WTC11 (cell line): Measurements from ENCODE around the gene RAP1GAP. TPM values are rescaled to one million over a fixed set of nuclear protein-coding genes. Genes with fewer than 3 reads are reported as not detected.

Source experiments
- ATAC-seq: fragments of 200-7000 bp; cut with Tn5 transposase; 2 replicates; pipeline ENCODE4 v1.10.0; 2021; ENCODE audit warnings: mild to moderate bottlenecking, moderate library complexity
- CTCF ChIA-PET: fragments of 300-600 bp; sonication (Branson Sonifier 250); formaldehyde crosslinking; loops from one replicate; lab custom pipeline; 2021; ENCODE audit warnings: antibody characterized with exemption; lab: Charles Lee
- POLR2A ChIA-PET: fragments of 350-600 bp; sonication (Branson Sonifier 250); formaldehyde crosslinking; loops from one replicate; lab custom pipeline; 2021; ENCODE audit warnings: antibody characterized with exemption; lab: Charles Lee
- DNase-seq: peaks from one replicate; pipeline ENCODE4 v3.0.0; 2021; ENCODE audit warnings: low spot score
- H3K27ac Mint-ChIP-seq: 2 replicates; pipeline ENCODE4 v1.8.0; 2021; ENCODE audit warnings: mixed read lengths
- H3K27me3 Mint-ChIP-seq: 2 replicates; pipeline ENCODE4 v1.8.0; 2021; ENCODE audit warnings: low read depth, mild to moderate bottlenecking, moderate library complexity, mixed read lengths
- H3K36me3 Mint-ChIP-seq: 2 replicates; pipeline ENCODE4 v1.8.0; 2021; ENCODE audit warnings: mixed read lengths
- H3K4me1 Mint-ChIP-seq: 2 replicates; pipeline ENCODE4 v1.8.0; 2022; ENCODE audit warnings: mixed read lengths
- H3K4me3 Mint-ChIP-seq: 2 replicates; pipeline ENCODE4 v1.8.0; 2021; ENCODE audit warnings: mild to moderate bottlenecking, moderate library complexity, mixed read lengths
- H3K9me3 Mint-ChIP-seq: 2 replicates; pipeline ENCODE4 v1.8.0; 2021; ENCODE audit warnings: mixed read lengths
- CREB1 ChIP-seq: sonication (generic); formaldehyde crosslinking; IDR thresholded peaks from 2 replicates; pipeline ENCODE4 v1.8.0; 2023; ENCODE audit warnings: mild to moderate bottlenecking, missing genetic modification reagents
- CREM ChIP-seq: sonication (generic); formaldehyde crosslinking; IDR thresholded peaks from 2 replicates; pipeline ENCODE4 v1.8.1; 2022; ENCODE audit warnings: mild to moderate bottlenecking, missing genetic modification reagents, moderate library complexity
- ELF4 ChIP-seq: sonication (generic); formaldehyde crosslinking; IDR thresholded peaks from 2 replicates; pipeline ENCODE4 v1.8.1; 2022; ENCODE audit warnings: low read depth, mild to moderate bottlenecking, moderate library complexity, missing genetic modification reagents
- GTF2I ChIP-seq: fragments of 250-450 bp; sonication (Bioruptor Pico); conservative IDR thresholded peaks from 2 replicates; pipeline ENCODE4 v1.4.0; 2021; ENCODE audit warnings: mild to moderate bottlenecking
- JUN ChIP-seq: sonication (generic); formaldehyde crosslinking; IDR thresholded peaks from 2 replicates; pipeline ENCODE4 v1.8.0; 2023; ENCODE audit warnings: mild to moderate bottlenecking, missing genetic modification reagents
- KAT7 ChIP-seq: sonication (generic); formaldehyde crosslinking; IDR thresholded peaks from 2 replicates; pipeline ENCODE4 v1.8.1; 2023; ENCODE audit warnings: missing genetic modification reagents, mild to moderate bottlenecking, borderline replicate concordance
- MXD4 ChIP-seq: fragments of 250-450 bp; sonication (Bioruptor Pico); IDR thresholded peaks from 2 replicates; pipeline ENCODE4 v1.8.0; 2021; ENCODE audit warnings: mild to moderate bottlenecking, moderate library complexity, borderline replicate concordance
- NFE2L1 ChIP-seq: sonication (generic); formaldehyde crosslinking; IDR thresholded peaks from 2 replicates; pipeline ENCODE4 v1.8.1; 2023; ENCODE audit warnings: missing genetic modification reagents
- RELA ChIP-seq: sonication (generic); formaldehyde crosslinking; IDR thresholded peaks from 2 replicates; pipeline ENCODE4 v1.8.1; 2022; ENCODE audit warnings: missing genetic modification reagents, mild to moderate bottlenecking, borderline replicate concordance
- RORB ChIP-seq: fragments of 250-450 bp; sonication (Bioruptor Pico); IDR thresholded peaks from 2 replicates; pipeline ENCODE4 v1.9.0; 2021; ENCODE audit warnings: mild to moderate bottlenecking
- SMAD3 ChIP-seq: sonication (generic); formaldehyde crosslinking; IDR thresholded peaks from 2 replicates; pipeline ENCODE4 v1.8.0; 2022; ENCODE audit warnings: missing genetic modification reagents, mild to moderate bottlenecking, borderline replicate concordance
- ZBTB21 ChIP-seq: sonication (generic); formaldehyde crosslinking; IDR thresholded peaks from 2 replicates; pipeline ENCODE4 v1.8.1; 2023; ENCODE audit warnings: mild to moderate bottlenecking, missing genetic modification reagents, borderline replicate concordance
- ZNF232 ChIP-seq: sonication (generic); formaldehyde crosslinking; IDR thresholded peaks from 2 replicates; pipeline ENCODE4 v1.8.0; 2022; ENCODE audit warnings: mild to moderate bottlenecking, missing genetic modification reagents
- ZNF317 ChIP-seq: sonication (generic); formaldehyde crosslinking; IDR thresholded peaks from 2 replicates; pipeline ENCODE4 v1.8.1; 2023; ENCODE audit warnings: low read depth, mild to moderate bottlenecking, moderate library complexity, missing genetic modification reagents, borderline replicate concordance
- ZNF423 ChIP-seq: fragments of 250-450 bp; sonication (Bioruptor Pico); IDR thresholded peaks from 2 replicates; pipeline ENCODE4 v2.1.2; 2022; ENCODE audit warnings: mild to moderate bottlenecking, moderate library complexity
- total RNA-seq: library from RNA; stranded (reverse); gene quantifications from 3 replicates; pipeline ENCODE4 v1.2.3, GENCODE V29; 2021
- TF ChIP-seq, protein P1 (sequence below): sonication (generic); formaldehyde crosslinking; IDR thresholded peaks from 2 replicates; pipeline ENCODE4 v1.8.1; 2023; ENCODE audit warnings: mild to moderate bottlenecking, moderate library complexity, missing genetic modification reagents
- TF ChIP-seq, protein P2 (sequence below): sonication (generic); formaldehyde crosslinking; IDR thresholded peaks from 2 replicates; pipeline ENCODE4 v1.8.1; 2022; ENCODE audit warnings: missing genetic modification reagents, borderline replicate concordance
- TF ChIP-seq, protein P3 (sequence below): sonication (generic); formaldehyde crosslinking; IDR thresholded peaks from 2 replicates; pipeline ENCODE4 v1.8.1; 2023; ENCODE audit warnings: mild to moderate bottlenecking, missing genetic modification reagents, moderate library complexity
- TF ChIP-seq, protein P4 (sequence below): fragments of 250-450 bp; sonication (Bioruptor Pico); IDR thresholded peaks from 2 replicates; pipeline ENCODE4 v1.9.0; 2021; ENCODE audit warnings: mild to moderate bottlenecking
- TF ChIP-seq, protein P5 (sequence below): sonication (generic); formaldehyde crosslinking; IDR thresholded peaks from 2 replicates; pipeline ENCODE4 v1.8.0; 2023; ENCODE audit warnings: mild to moderate bottlenecking, missing genetic modification reagents
- TF ChIP-seq, protein P6 (sequence below): sonication (generic); formaldehyde crosslinking; IDR thresholded peaks from 2 replicates; pipeline ENCODE4 v1.8.1; 2022; ENCODE audit warnings: mild to moderate bottlenecking, moderate library complexity, missing genetic modification reagents

The RAP1GAP gene
- total RNA-seq, 1 experiment from 2014 or later = 7.6 TPM

DNA sequence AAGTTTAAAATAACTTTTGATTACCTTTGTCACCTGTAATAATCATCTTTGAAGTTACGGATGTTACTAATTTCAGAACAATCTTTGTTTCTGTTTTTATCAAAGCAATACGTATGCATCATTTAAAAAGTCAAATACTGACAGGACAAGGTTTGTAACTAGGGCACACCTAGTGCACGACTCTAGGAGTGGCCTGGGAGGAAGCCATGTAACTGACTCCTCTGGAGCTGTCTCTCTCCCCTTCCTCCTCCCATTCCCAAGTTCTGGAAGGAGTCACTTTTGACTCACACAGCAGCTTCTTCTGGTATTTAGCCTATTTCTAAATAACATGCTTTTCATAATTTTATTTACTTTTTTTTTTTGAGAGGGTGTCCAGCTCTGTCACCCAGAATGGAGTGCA lies 11.8 kb upstream of the RAP1GAP start (continued):
- TF ChIP-seq JUN (CRISPR knock-in tag) (no peak), MXD4 (CRISPR knock-in tag) (no peak), NFE2L1 (CRISPR knock-in tag) (no peak), ZNF423 (no peak), ZNF317 (CRISPR knock-in tag) (no peak)
- TF ChIP-seq, protein P1, sequence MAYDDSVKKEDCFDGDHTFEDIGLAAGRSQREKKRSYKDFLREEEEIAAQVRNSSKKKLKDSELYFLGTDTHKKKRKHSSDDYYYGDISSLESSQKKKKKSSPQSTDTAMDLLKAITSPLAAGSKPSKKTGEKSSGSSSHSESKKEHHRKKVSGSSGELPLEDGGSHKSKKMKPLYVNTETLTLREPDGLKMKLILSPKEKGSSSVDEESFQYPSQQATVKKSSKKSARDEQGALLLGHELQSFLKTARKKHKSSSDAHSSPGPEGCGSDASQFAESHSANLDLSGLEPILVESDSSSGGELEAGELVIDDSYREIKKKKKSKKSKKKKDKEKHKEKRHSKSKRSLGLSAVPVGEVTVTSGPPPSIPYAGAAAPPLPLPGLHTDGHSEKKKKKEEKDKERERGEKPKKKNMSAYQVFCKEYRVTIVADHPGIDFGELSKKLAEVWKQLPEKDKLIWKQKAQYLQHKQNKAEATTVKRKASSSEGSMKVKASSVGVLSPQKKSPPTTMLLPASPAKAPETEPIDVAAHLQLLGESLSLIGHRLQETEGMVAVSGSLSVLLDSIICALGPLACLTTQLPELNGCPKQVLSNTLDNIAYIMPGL (CRISPR knock-in tag) = no peak

DNA sequence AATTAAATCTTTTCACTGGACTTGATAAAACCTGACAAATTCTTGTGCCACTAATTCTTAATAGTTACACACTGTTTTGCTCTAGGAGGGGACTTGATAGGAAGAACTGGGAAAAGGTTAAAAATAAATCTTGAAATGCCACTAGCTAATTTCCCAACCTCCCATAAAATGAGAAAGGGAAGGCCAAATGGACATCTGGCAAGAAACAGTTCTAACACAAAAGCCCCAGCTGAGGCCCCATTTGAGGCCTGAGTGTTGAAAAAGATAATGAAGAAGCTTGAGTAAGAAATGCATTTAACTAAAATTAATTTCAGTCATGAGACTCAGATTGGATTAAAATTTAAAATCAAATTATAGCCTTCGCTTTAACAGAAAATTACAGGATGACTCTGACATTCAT lies 11.2 kb upstream of the RAP1GAP start:
- Mint-ChIP-seq H3K27me3 (no peaks in the 10 kb centered on the region), H3K4me1 (peaks cover 5% of the 10 kb centered on the region; the same call in 1 of the 2 replicates), H3K36me3 (peaks cover 31% of the 10 kb centered on the region), H3K4me3 (no peak overlapping the region), H3K27ac (no peak overlapping the region), H3K9me3 (no peaks in the 10 kb centered on the region)
- DNase-seq (no peak), ATAC-seq (no peak)
- POLR2A ChIA-PET = no interaction called here
- CTCF ChIA-PET = no interaction called here
- TF ChIP-seq RELA (no peak), ZNF232 (CRISPR knock-in tag) (no peak), CREB1 (CRISPR knock-in tag) (no peak), CREM (CRISPR knock-in tag) (no peak), ELF4 (CRISPR knock-in tag) (no peak), GTF2I (no peak), ZNF317 (CRISPR knock-in tag) (no peak), RORB (CRISPR knock-in tag) (no peak), KAT7 (CRISPR knock-in tag) (no peak)
- TF ChIP-seq, protein P2, sequence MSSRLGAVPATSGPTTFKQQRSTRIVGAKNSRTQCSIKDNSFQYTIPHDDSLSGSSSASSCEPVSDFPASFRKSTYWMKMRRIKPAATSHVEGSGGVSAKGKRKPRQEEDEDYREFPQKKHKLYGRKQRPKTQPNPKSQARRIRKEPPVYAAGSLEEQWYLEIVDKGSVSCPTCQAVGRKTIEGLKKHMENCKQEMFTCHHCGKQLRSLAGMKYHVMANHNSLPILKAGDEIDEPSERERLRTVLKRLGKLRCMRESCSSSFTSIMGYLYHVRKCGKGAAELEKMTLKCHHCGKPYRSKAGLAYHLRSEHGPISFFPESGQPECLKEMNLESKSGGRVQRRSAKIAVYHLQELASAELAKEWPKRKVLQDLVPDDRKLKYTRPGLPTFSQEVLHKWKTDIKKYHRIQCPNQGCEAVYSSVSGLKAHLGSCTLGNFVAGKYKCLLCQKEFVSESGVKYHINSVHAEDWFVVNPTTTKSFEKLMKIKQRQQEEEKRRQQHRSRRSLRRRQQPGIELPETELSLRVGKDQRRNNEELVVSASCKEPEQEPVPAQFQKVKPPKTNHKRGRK = no peak

DNA sequence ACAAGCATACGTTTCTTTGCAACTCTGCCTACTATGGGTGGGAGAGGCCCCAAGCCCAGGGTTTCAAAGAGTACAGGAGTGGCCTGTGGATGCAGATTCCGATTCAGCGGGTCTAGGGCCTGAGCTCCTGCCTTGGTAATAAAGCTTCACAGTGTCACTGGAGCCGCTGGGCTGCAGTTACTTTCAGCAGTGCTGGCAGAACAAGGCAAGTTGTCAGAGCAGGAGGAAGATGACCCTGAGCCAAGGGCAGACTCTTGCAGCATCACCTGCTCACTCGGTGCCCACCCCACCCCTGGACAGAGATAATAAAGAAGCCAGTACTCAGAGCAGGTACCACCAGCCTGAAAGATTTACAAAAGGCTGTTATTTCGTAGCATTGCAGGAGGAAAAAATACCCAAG lies 8.0 kb upstream of the RAP1GAP start:
- ChIA-PET CTCF (no interaction called here), POLR2A (no interaction called here)
- no peak for ATAC-seq
- DNase-seq = no peak
- Mint-ChIP-seq H3K4me3 (no peak overlapping the region), H3K27me3 (no peaks in the 10 kb centered on the region), H3K36me3 (peaks cover 19% of the 10 kb centered on the region), H3K9me3 (no peaks in the 10 kb centered on the region), H3K4me1 (peaks cover 12% of the 10 kb centered on the region), H3K27ac (no peak overlapping the region; the same call in 1 of the 2 replicates)
- TF ChIP-seq GTF2I = no peak
- TF ChIP-seq ZNF317 (CRISPR knock-in tag) = no peak
- TF ChIP-seq SMAD3 (CRISPR knock-in tag) = no peak
- TF ChIP-seq, protein P3, sequence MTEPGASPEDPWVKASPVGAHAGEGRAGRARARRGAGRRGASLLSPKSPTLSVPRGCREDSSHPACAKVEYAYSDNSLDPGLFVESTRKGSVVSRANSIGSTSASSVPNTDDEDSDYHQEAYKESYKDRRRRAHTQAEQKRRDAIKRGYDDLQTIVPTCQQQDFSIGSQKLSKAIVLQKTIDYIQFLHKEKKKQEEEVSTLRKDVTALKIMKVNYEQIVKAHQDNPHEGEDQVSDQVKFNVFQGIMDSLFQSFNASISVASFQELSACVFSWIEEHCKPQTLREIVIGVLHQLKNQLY = no peak

DNA sequence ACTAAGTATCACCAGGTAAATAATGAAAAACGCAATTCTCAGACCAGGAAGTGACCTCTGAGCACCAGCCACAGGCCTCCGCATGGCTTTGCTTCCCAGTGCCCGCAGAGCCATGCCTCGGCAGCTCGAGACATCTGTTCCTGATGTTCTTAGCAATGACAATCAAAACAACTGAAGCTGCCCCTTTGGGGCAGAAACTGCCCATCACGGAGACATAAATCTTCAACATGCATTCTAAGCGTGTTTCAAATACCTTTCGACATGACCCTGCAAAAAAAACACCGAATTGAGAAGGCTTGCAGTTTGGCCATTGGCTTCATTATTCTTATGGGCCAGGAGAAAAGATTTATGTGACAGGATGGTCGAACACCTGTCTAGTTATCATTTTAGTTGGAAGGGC lies 5.8 kb upstream of the RAP1GAP start:
- CTCF ChIA-PET = no interaction called here
- TF ChIP-seq, protein P4, sequence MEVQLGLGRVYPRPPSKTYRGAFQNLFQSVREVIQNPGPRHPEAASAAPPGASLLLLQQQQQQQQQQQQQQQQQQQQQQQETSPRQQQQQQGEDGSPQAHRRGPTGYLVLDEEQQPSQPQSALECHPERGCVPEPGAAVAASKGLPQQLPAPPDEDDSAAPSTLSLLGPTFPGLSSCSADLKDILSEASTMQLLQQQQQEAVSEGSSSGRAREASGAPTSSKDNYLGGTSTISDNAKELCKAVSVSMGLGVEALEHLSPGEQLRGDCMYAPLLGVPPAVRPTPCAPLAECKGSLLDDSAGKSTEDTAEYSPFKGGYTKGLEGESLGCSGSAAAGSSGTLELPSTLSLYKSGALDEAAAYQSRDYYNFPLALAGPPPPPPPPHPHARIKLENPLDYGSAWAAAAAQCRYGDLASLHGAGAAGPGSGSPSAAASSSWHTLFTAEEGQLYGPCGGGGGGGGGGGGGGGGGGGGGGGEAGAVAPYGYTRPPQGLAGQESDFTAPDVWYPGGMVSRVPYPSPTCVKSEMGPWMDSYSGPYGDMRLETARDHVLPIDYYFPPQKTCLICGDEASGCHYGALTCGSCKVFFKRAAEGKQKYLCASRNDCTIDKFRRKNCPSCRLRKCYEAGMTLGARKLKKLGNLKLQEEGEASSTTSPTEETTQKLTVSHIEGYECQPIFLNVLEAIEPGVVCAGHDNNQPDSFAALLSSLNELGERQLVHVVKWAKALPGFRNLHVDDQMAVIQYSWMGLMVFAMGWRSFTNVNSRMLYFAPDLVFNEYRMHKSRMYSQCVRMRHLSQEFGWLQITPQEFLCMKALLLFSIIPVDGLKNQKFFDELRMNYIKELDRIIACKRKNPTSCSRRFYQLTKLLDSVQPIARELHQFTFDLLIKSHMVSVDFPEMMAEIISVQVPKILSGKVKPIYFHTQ (CRISPR knock-in tag) = no peak
- TF ChIP-seq, protein P5, sequence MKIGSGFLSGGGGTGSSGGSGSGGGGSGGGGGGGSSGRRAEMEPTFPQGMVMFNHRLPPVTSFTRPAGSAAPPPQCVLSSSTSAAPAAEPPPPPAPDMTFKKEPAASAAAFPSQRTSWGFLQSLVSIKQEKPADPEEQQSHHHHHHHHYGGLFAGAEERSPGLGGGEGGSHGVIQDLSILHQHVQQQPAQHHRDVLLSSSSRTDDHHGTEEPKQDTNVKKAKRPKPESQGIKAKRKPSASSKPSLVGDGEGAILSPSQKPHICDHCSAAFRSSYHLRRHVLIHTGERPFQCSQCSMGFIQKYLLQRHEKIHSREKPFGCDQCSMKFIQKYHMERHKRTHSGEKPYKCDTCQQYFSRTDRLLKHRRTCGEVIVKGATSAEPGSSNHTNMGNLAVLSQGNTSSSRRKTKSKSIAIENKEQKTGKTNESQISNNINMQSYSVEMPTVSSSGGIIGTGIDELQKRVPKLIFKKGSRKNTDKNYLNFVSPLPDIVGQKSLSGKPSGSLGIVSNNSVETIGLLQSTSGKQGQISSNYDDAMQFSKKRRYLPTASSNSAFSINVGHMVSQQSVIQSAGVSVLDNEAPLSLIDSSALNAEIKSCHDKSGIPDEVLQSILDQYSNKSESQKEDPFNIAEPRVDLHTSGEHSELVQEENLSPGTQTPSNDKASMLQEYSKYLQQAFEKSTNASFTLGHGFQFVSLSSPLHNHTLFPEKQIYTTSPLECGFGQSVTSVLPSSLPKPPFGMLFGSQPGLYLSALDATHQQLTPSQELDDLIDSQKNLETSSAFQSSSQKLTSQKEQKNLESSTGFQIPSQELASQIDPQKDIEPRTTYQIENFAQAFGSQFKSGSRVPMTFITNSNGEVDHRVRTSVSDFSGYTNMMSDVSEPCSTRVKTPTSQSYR = no peak
- TF ChIP-seq, protein P6, sequence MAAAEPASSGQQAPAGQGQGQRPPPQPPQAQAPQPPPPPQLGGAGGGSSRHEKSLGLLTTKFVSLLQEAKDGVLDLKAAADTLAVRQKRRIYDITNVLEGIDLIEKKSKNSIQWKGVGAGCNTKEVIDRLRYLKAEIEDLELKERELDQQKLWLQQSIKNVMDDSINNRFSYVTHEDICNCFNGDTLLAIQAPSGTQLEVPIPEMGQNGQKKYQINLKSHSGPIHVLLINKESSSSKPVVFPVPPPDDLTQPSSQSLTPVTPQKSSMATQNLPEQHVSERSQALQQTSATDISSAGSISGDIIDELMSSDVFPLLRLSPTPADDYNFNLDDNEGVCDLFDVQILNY = no peak
- TF ChIP-seq RORB (CRISPR knock-in tag) (no peak), ZBTB21 (no peak), MXD4 (CRISPR knock-in tag) (no peak)

More for the DNA sequence above, 5.8 kb upstream of the RAP1GAP start:
- peak overlapping the region; percentile 63 for H3K27ac Mint-ChIP-seq
- H3K27me3 Mint-ChIP-seq = peaks cover 5% of the 10 kb centered on the region
- no peak for DNase-seq
- no peak overlapping the region for H3K4me3 Mint-ChIP-seq
- no peaks in the 10 kb centered on the region for H3K9me3 Mint-ChIP-seq
- POLR2A ChIA-PET = no interaction called here
- peaks cover 27% of the 10 kb centered on the region for H3K4me1 Mint-ChIP-seq
- no peak for ATAC-seq
- H3K36me3 Mint-ChIP-seq = peaks cover 13% of the 10 kb centered on the region
